SK-N-SH treated with all-trans-retinoic acid at 6 μM for 48 hours (cell line): Measurements from ENCODE around the gene FAM13A.

Source experiments
- ATAC-seq: fragments of 200-7000 bp; cut with Tn5 transposase; 3 replicates; pipeline ENCODE4 v1.9.1; 2020; ENCODE audit warnings: mild to moderate bottlenecking, moderate library complexity
- ARNTL ChIP-seq: fragments of 450-650 bp; formaldehyde crosslinking; IDR thresholded peaks from 2 replicates; pipeline ENCODE4 v1.5.0; 2020; ENCODE audit warnings: low read depth, mild to moderate bottlenecking, moderate library complexity, borderline replicate concordance
- BACH2 ChIP-seq: fragments of 250-450 bp; sonication (Bioruptor Pico); IDR thresholded peaks from 2 replicates; pipeline ENCODE4 v1.9.0; 2021; ENCODE audit warnings: mild to moderate bottlenecking, borderline replicate concordance
- CREB5 ChIP-seq: fragments of 250-450 bp; sonication (Bioruptor Pico); IDR thresholded peaks from 2 replicates; pipeline ENCODE4 v1.5.1; 2020; ENCODE audit warnings: low read depth, mild to moderate bottlenecking, moderate library complexity
- ESRRG ChIP-seq: fragments of 250-450 bp; sonication (Bioruptor Pico); IDR thresholded peaks from 2 replicates; pipeline ENCODE4 v1.6.1; 2021; ENCODE audit warnings: mild to moderate bottlenecking
- GLIS3 ChIP-seq: fragments of 250-450 bp; sonication (Bioruptor Pico); IDR thresholded peaks from 2 replicates; pipeline ENCODE4 v1.5.0; 2020; ENCODE audit warnings: mild to moderate bottlenecking, moderate library complexity
- ISL1 ChIP-seq: fragments of 250-450 bp; sonication (Bioruptor Pico); IDR thresholded peaks from 2 replicates; pipeline ENCODE4 v2.1.2; 2022; ENCODE audit warnings: mild to moderate bottlenecking, moderate library complexity
- OSR1 ChIP-seq: fragments of 250-450 bp; sonication (Bioruptor Pico); IDR thresholded peaks from 2 replicates; pipeline ENCODE4 v1.8.0; 2022; ENCODE audit warnings: moderate library complexity, mild to moderate bottlenecking, inconsistent platforms
- PATZ1 ChIP-seq: fragments of 250-450 bp; sonication (Bioruptor Pico); IDR thresholded peaks from 2 replicates; pipeline ENCODE4 v1.8.0; 2020; ENCODE audit warnings: mild to moderate bottlenecking, moderate library complexity, borderline replicate concordance
- POU6F1 ChIP-seq: fragments of 250-450 bp; sonication (Bioruptor Pico); IDR thresholded peaks from 2 replicates; pipeline ENCODE4 v1.8.0; 2021; ENCODE audit warnings: low read depth, mild to moderate bottlenecking, moderate library complexity, borderline replicate concordance
- PPARA ChIP-seq: fragments of 250-450 bp; sonication (Bioruptor Pico); IDR thresholded peaks from 2 replicates; pipeline ENCODE4 v1.5.0; 2020; ENCODE audit warnings: mild to moderate bottlenecking, borderline replicate concordance
- RARB ChIP-seq: fragments of 250-450 bp; sonication (Bioruptor Pico); IDR thresholded peaks from 2 replicates; pipeline ENCODE4 v1.8.0; 2021; ENCODE audit warnings: mild to moderate bottlenecking, moderate library complexity
- SNAI2 ChIP-seq: fragments of 250-450 bp; sonication (Bioruptor Pico); IDR thresholded peaks from 2 replicates; pipeline ENCODE4 v1.5.0; 2020; ENCODE audit warnings: mild to moderate bottlenecking, moderate library complexity
- TCF4 ChIP-seq: fragments of 250-450 bp; sonication (Bioruptor Pico); IDR thresholded peaks from 2 replicates; pipeline ENCODE4 v1.8.0; 2021; ENCODE audit warnings: mild to moderate bottlenecking, moderate library complexity, borderline replicate concordance
- TOX ChIP-seq: fragments of 250-450 bp; sonication (Bioruptor Pico); IDR thresholded peaks from 2 replicates; pipeline ENCODE4 v1.8.0; 2021; ENCODE audit warnings: mild to moderate bottlenecking, moderate library complexity, borderline replicate concordance
- ZC3H10 ChIP-seq: fragments of 250-450 bp; sonication (Bioruptor Pico); IDR thresholded peaks from 2 replicates; pipeline ENCODE4 v1.5.1; 2021; ENCODE audit warnings: mild to moderate bottlenecking, moderate library complexity
- ZFP3 ChIP-seq: fragments of 250-450 bp; sonication (Bioruptor Pico); IDR thresholded peaks from 2 replicates; pipeline ENCODE4 v1.5.0; 2020; ENCODE audit warnings: mild to moderate bottlenecking, moderate library complexity
- ZFP30 ChIP-seq: fragments of 450-650 bp; formaldehyde crosslinking; IDR thresholded peaks from 2 replicates; pipeline ENCODE4 v1.5.0; 2022; ENCODE audit warnings: mild to moderate bottlenecking, moderate library complexity
- ZNF565 ChIP-seq: fragments of 450-650 bp; formaldehyde crosslinking; conservative IDR thresholded peaks from 2 replicates; pipeline ENCODE4 v1.5.0; 2020; ENCODE audit warnings: low read depth, mild to moderate bottlenecking, moderate library complexity
- ZNF70 ChIP-seq: fragments of 450-650 bp; formaldehyde crosslinking; IDR thresholded peaks from 2 replicates; pipeline ENCODE4 v1.5.0; 2020; ENCODE audit warnings: mild to moderate bottlenecking, moderate library complexity
- ZNF8 ChIP-seq: fragments of 450-650 bp; formaldehyde crosslinking; IDR thresholded peaks from 2 replicates; pipeline ENCODE4 v1.5.0; 2020; ENCODE audit warnings: mild to moderate bottlenecking, moderate library complexity
- TF ChIP-seq, protein P1 (sequence below): fragments of 250-450 bp; sonication (Bioruptor Pico); IDR thresholded peaks from 2 replicates; pipeline ENCODE4 v1.5.0; 2020; ENCODE audit warnings: mild to moderate bottlenecking, moderate library complexity
- TF ChIP-seq, protein P2 (sequence below): fragments of 250-450 bp; sonication (Bioruptor Pico); IDR thresholded peaks from 2 replicates; pipeline ENCODE4 v1.5.1; 2021; ENCODE audit warnings: mild to moderate bottlenecking, moderate library complexity

FAM13A gene

DNA sequence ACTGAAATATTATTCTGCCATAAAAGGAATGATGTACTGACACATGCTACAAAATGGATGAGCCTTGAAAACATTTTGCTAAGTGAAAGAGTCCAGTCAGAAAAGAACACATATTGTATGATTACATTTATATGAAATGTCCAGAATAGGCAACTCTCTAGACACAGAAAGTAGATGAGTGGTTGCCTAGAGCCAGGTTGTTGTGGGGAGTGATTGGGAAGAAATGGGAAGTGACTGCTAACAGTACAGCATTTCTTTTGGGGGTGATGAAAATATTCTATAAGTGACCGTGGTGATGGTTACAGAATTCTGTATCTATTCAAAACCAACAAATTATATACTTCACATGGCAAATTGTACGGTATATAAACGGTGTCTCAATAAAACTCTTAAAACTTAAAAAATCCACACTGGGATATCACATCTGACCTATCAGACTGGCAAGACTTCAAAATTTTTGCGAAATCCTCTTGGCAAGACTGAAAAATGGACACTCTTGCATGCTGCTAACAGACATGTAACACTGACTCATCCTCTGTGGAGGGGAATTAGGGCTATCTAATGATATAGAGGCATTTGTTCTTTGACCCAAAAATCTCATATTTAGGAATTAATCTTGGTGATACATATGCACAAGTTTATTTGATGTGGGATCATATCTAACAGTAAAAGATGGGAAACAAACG is 71.8 kb downstream of the FAM13A start:
- TF ChIP-seq ZFP3 (CRISPR knock-in tag) (no peak), ZC3H10 (no peak), TCF4 (CRISPR knock-in tag) (no peak), SNAI2 (CRISPR knock-in tag) (no peak), POU6F1 (CRISPR knock-in tag) (no peak), PPARA (CRISPR knock-in tag) (no peak), GLIS3 (CRISPR knock-in tag) (no peak), ZNF70 (CRISPR knock-in tag) (no peak), RARB (CRISPR knock-in tag) (no peak), OSR1 (no peak), CREB5 (CRISPR knock-in tag) (no peak), ZNF565 (CRISPR knock-in tag) (no peak), ZNF8 (no peak), ZFP30 (no peak), BACH2 (CRISPR knock-in tag) (no peak)
- TF ChIP-seq, protein P1, sequence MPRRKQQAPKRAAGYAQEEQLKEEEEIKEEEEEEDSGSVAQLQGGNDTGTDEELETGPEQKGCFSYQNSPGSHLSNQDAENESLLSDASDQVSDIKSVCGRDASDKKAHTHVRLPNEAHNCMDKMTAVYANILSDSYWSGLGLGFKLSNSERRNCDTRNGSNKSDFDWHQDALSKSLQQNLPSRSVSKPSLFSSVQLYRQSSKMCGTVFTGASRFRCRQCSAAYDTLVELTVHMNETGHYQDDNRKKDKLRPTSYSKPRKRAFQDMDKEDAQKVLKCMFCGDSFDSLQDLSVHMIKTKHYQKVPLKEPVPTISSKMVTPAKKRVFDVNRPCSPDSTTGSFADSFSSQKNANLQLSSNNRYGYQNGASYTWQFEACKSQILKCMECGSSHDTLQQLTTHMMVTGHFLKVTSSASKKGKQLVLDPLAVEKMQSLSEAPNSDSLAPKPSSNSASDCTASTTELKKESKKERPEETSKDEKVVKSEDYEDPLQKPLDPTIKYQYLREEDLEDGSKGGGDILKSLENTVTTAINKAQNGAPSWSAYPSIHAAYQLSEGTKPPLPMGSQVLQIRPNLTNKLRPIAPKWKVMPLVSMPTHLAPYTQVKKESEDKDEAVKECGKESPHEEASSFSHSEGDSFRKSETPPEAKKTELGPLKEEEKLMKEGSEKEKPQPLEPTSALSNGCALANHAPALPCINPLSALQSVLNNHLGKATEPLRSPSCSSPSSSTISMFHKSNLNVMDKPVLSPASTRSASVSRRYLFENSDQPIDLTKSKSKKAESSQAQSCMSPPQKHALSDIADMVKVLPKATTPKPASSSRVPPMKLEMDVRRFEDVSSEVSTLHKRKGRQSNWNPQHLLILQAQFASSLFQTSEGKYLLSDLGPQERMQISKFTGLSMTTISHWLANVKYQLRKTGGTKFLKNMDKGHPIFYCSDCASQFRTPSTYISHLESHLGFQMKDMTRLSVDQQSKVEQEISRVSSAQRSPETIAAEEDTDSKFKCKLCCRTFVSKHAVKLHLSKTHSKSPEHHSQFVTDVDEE (CRISPR knock-in tag), result no peak
- TF ChIP-seq, protein P2, sequence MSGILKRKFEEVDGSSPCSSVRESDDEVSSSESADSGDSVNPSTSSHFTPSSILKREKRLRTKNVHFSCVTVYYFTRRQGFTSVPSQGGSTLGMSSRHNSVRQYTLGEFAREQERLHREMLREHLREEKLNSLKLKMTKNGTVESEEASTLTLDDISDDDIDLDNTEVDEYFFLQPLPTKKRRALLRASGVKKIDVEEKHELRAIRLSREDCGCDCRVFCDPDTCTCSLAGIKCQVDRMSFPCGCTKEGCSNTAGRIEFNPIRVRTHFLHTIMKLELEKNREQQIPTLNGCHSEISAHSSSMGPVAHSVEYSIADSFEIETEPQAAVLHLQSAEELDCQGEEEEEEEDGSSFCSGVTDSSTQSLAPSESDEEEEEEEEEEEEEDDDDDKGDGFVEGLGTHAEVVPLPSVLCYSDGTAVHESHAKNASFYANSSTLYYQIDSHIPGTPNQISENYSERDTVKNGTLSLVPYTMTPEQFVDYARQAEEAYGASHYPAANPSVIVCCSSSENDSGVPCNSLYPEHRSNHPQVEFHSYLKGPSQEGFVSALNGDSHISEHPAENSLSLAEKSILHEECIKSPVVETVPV (CRISPR knock-in tag), result no peak

GRCh38 chr4:88982757-88983156 is 74.2 kb downstream of the FAM13A start:
- no peak for ATAC-seq
- TF ChIP-seq GLIS3 (CRISPR knock-in tag) (no peak), OSR1 (no peak), ZNF8 (no peak), BACH2 (CRISPR knock-in tag) (no peak)

More for the DNA sequence above, 71.8 kb downstream of the FAM13A start:
- no peak for ATAC-seq

GRCh38 chr4:88981993-88982392 is 75.0 kb downstream of the FAM13A start:
- no peak for TF ChIP-seq TCF4 (CRISPR knock-in tag)
- no peak for TF ChIP-seq PPARA (CRISPR knock-in tag)
- TF ChIP-seq, all 23 proteins: peak for 0
- ATAC-seq, result no peak

DNA sequence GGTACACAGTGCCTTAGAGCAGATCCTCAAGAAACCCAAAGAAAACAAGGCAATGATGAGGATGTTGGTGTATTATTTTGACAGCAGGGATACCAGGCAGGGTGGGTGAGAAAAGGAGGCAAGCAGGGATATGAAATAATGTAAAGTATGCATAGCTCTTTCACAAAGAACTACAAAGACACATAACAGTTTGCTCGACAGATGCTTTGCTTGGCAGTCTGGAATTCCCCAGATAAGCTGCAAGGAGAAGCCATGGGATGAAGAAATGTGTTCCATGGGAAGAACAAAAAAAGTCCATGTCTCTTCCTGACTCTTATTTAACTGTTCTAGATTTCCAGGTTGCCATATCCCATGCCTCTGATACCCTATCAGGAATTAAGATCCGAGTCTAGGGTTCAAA is 75.4 kb downstream of the FAM13A start:
- ATAC-seq, result no peak
- TF ChIP-seq PPARA (CRISPR knock-in tag) (no peak), ZFP30 (no peak), ISL1 (no peak), RARB (CRISPR knock-in tag) (no peak), GLIS3 (CRISPR knock-in tag) (no peak), ZFP3 (CRISPR knock-in tag) (no peak), SNAI2 (CRISPR knock-in tag) (no peak), ZNF70 (CRISPR knock-in tag) (no peak), TOX (no peak), OSR1 (no peak), ESRRG (CRISPR knock-in tag) (no peak), ARNTL (CRISPR knock-in tag) (no peak), CREB5 (CRISPR knock-in tag) (no peak), PATZ1 (no peak)
- TF ChIP-seq, protein P1 (CRISPR knock-in tag), result no peak
